ENCODE results near the gene STING1.

GRCh38 chr5:139514486-139514856, 31.9 kb upstream of the STING1 start:
- TF ChIP-seq CTCF (IDR thresholded peaks at IDR 0.05; ENCODE audit: insufficient read depth, low read length) (no peak), GABPA (IDR thresholded peaks at IDR 0.05; ENCODE audit: low read depth) (no peak)
